HG03095 (cell line): ENCODE measurements around the gene RPS6KA5.
"Not testable (repeated sequence)": the region's sequence is repeated elsewhere in the genome, so short reads cannot be mapped to it uniquely, and the experiment has no call there.

Experiments
- ATAC-seq: cut with Tn5 transposase; IDR thresholded peaks from one replicate; pipeline ENCODE4 v1.9.1; 2021; ENCODE audit warnings: moderate library complexity; ENCODE audit not compliant: unreplicated experiment

The RPS6KA5 gene

DNA sequence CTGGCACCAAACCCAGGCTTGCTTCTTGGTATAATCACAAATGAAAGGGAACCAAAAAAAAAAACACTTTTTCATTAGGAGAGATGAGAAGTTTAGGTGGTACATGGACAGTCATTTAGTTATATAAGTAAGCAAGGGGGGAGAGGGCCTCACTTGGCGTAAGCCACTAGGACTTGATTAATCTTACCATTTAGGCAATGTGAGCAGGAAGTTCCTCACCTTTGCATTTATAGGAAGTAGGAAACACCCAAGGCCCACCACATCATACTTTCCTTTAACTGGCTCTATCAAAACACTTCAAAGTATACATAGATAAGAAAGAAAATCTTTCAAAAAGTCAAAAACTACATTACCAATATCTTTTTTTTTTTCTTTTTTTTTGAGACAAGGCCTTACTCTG, 6.7 kb upstream of the RPS6KA5 start:
- no peak for ATAC-seq

DNA sequence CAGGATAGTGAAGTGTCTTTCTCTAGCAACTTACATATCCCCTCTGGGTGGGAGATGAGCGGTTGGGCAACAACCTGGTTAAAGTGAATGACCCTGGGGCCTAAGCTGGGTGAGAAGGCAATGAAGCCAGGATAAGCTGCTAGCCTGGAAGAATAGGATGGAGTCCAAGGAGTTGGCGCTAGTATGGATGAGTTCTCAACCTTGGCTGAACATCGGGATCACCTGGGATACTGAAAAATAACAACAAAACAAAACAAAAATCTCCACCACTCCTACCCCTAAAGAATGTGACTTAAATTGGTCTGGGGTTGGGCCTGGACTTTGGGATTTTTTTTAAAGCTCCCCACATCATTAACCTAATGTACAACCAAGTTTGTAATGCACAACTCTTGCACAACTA, 4.8 kb upstream of the RPS6KA5 start:
- ATAC-seq, result no peak

DNA sequence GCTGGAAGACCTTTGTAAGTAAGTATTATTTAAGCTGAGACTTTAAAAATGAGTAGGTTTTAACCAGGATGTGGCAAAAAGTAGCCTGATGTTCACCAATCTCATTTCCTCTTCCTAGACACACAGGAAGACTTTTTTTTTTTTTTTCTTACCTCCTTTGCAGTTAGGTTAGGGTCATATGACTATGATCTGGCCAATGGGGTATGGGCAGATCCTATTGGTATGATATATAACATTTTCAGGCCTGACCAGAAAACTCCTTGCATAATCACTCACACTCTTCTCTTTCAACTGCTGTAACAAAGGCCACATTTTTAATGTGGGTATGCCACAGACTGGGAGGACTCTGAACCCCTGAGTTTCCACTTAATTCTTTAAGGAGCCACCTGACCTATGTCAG, 2.7 kb upstream of the RPS6KA5 start:
- no peak for ATAC-seq

DNA sequence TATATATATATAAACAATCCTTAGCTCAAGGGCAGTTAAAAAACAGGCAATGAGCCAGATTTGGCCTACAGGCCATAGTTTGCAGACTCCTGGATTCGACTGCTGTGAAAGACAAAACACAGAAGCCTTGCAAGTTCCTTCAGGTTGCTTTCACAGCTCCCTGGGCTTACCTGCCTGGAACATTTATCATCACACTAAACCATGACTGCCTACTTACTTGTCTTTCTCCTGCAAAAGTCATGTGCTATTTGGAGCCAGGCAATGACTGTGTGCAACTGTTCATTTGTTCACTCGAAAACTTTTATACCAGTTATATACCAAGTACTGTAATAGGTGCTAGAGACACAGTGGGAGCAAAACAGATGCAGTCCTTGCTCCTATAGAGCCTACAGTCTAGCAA, 2.2 kb upstream of the RPS6KA5 start:
- no peak for ATAC-seq

DNA sequence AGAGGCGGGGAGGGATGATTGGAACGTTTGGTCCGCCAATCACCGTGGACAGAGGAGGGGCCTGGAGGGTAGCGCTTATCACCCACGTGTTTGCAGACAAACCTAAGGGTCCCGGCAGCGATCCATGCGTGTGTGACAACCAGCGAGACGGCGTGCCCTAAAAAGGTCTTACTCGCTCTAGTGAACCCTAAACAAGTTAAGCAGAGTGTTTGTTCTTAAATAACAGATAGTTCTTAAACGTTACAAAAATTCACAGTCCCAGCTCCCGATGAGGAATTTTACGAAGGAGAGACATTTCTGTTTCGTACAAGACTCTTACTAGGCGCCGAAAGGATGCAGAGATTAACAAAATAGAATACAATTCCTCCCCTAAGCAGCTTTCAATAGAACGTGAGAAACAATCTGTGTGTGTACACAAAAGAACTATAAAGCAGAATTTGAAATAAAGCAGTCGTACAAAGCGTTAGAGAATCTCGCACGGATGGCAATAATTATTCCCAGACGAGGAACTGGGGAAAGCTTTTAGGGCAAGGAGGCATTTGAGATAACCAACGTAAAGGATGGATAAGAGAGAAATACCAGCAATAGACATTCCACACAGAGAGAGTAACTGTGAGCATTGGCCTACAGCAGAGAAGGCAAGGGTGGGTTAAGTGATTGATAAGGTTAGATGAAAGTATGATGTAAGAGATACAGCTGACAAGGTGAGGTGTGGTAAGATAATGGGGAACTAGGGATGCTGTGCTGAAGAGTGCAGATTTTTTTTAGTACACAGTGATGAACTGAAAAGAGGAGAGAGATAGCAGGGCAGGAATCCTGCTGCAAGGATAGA, 831 bp upstream of the RPS6KA5 start:
- no peak for ATAC-seq

DNA sequence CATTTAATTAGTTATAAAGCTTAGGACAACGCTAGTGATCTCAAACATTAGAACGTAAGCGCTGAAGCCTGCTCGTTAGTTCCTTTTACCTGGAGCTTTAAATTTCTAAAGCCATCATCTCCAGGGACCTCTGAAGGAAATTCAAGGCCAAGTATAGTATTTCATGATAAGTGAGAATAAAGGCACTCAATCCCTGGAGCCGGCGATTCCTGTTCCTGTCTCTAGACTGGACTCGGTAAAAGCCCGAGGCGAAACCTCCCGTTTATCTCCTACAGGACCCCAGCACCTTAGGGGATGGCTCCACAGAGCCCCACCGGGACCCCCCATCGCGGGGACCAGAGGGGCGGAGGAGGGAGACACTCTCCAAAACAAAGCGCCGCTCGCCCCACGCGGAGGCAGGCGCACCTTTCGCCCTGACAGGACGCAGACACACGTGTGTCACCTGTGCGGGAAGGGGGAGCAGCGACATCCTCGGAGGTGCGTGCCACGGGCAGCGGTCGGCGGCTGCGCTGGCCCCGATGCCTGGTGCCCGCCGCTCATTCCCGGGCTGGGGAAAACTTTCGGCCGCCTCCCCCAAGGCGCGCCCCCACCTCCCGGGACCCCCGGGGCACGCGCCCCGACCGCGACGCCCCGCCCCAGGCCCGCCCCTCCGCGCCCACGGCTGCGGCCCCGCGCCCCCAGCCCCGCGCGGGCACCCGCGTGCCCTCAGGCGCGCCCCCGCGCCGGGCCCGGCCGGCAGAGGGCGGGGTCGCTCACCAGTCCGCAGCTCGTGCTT, 678 bp downstream of the RPS6KA5 start:
- peak; percentile 15 for ATAC-seq

DNA sequence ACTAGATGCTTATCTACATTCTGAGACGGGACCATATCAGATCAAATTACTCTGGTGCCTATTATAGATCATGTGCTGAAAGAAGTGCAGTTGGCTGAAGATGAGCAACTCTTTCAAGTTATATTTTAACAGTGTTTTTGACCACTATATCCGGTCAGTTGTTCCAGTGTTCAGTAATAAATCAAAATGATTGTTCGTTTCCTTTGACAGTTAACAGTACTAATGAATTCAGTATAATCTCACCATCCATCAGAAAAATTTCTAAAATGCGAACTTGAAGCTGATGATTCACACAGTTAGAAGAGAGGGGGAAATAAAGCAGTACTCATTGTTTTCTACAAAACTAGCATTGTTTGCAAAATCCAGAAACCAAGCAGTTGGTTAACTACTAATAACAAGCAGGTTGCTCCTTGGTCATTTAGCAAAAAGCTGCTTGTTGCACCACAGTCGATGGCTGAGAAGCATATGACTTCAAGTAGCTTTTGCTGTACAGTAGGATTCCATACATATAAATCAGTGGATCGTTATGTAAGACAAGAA, 2.3 kb downstream of the RPS6KA5 start:
- no peak for ATAC-seq

DNA sequence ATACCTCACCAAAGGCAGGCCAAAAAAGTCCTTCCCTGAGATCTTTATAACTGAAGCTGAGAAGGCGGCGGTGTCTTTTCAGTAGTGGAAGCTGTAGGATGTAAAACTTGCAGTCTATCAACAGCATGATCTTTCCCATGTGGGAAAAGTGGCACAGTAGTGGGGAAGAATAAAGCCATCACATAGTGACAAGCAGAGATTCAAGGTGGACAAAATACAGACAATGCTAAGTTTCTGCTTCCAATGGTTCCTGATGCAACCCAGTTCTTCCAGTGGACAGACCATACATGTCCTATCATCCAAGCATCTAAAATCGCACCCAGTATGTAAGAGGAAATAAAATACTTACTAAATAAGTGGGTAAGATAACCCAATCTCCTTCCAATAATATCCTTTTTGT, 4.1 kb downstream of the RPS6KA5 start:
- no peak for ATAC-seq

DNA sequence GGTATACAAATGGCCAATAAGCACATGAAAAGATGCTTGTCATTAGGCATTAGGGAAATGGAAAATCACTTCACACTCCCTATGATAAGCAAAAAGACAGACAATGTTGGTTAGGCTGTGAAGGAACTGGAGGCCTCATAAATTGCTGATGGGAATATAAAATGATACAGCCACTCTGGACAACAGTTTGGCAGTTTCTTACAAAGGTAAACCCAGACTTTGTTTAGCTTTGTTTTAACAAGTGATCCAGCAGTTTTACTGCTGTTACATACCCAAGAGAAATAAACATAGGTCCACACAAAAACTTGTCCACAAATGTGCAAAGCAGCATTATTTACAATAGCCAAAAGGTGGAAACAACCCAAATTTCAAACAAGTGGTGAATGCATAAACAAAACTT, 5.4 kb downstream of the RPS6KA5 start:
- no peak for ATAC-seq

DNA sequence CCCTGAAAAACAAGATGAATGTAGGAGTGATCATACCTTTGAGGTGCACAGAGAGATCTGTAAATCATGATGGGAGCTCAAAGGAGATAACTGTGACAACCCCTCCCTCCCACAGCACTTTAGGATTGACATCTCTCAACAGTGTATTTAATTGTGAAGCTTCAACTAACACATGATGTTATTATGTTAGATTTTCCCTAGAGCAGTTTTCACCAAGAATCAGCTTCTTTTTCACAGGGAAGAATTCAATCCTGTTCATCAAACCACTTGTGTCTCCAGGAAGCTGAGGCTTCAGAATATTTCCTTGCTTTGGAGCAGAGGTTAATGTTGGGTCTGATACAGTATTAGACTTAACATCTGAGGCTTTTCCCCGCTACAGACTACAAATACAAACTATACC, 11.8 kb downstream of the RPS6KA5 start:
- no peak for ATAC-seq

DNA sequence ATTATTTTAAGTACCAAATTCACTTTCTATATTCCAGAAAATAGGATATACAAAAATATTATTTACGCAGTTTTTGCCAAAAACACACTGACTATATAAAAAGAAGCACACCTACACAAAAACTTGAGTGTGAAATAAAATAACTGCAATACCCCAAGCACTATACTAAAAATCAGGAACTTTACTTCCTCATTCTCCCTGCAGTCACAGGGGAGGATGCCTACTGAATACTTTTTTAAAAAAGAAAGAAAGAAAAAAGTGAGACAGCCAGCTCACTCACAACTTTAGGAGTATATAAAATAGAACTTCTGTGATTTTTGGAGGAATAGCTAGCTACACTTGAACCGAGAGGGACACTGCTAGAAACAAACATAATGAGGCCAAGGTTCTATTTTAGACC, 12.2 kb downstream of the RPS6KA5 start:
- no peak for ATAC-seq

DNA sequence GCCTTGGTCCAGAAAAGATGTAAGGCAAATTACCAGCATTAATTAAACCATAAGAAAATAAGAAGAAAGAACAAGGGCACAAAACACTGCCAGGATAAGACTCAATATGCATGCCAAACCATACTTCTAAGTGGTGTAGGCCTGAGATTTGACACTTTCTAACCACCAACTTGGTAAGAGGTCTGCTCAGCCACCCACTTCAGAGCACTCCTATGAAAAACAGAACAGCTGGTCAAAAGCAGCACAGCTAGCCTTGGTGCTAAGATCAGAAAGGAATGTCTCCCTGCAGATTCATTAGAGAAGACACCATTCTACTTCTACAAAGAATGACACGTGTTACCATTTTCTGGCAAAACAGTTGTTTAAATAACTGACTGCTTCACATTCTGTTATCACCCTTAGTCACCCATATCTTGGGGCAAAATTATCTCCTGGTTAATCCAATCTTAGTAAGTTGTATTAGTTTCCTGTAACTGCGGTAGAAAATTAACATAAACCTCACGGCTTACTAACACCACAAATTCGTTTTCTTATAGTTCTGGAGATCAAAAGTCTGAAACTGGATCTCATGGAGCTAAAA, 13.2 kb downstream of the RPS6KA5 start:
- no peak for ATAC-seq

DNA sequence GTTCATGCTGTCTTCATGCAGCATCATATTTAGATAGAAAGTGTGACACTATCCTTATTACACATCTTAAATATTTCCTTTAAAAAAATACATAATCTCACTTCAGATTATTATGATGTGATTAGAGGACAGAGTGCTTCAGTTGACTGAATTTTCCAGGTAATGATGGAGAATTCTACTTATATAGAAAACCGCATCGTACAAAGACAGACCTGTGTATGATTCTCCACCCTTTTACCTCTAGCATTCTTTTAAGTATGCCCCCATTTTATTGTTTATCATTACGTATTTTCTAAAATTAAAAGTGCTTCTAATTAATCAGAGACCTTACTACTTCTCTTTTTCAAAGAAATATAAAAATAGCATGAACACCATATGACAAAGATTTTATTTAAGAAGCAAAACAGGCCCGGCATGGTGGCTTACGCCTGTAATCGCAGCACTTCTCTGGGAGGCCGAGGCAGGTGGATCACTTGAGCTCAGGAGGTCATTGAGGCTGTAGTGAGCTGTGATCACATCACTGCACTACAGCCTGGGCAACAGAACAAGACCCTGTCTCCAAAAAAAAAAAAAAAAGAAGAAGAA, 13.9 kb downstream of the RPS6KA5 start:
- no peak for ATAC-seq

DNA sequence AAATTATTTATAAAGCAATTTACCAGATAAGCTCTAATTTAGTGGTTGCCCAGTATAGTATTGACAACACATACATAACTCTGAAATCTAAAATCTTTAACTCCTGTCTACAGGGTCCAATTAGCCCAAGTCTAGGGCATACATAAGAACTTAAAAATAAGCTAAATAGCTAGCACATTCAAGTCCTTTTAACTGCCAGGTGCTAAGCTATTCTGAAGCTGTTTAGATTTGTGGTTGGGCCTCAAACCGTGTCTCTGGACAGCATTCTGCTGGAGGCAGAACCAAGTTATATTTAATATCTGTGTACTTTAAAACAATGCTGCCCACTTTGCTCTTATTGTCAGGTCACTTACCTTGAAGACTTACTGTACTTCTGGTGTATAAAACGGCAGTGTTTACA, 19.0 kb downstream of the RPS6KA5 start:
- no peak for ATAC-seq

DNA sequence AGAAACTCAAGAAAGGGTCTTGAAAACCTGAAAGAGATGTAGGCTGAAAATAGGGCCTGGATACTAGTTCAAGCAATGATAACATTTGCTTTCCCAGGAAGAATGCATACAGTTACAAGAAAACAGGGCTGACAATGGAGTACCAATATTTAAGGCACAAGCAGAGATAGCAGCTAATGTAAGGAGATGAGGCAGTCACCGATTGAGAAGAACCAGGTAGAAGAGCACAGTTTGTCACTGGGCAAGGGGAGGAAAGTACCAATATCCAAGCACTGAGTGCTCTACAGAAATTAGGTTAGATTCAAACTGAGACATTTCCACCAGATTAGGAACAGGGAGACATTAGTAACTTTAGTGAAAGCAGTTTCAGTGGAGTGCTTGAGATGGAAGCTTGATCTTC, 19.9 kb downstream of the RPS6KA5 start:
- no peak for ATAC-seq

DNA sequence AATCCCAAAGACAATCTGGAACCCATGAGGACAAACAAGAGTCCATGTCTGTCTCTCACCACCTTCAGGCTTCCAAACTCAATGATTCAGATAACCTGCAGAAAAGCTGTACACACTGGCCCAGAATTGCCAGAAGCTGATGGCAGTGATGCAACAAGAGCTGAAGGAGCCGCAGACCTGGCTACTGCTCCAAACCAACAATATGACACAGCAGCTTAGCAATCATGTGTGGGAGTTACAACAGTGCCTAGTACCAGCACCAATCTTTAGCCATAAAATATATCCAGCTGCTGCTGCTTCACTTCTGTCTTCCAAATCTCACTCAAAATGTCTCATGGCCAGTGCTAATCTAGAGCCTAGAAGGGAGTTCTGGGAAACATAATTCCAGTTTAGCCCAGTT, 22.0 kb downstream of the RPS6KA5 start:
- no peak for ATAC-seq

DNA sequence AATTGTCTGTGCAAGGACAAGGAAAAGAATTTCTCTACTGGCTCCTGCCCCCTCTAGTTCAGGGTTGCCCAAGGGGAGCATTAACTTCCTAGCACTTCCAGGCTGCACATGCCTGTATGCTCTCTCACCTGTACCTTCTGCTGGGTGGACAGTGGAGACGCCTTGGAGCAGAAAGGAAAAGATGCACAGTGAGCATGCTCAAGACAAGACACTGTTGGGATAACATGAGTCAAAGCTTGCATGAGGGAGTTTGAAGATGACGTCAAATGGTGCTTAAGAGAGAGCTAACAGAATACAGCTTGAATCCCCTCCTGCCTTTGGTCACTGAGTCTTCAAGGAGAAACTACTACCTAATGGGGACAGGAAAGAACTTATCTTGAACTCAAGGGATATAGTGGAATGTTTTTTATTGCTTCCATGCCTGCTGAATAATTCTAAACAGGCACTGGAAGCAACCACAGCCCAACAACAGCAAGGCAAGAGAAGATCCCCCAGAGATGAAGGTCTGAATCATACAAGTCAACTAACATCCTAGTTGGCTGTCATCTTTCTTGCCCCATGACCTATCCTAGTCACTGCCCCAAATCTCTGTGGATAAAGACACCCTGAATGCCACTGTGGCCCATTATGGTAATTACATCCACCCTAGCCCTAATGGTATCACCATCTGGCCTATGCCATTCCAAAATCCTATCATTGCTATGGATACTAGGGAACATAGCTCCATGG, 23.5 kb downstream of the RPS6KA5 start:
- no peak for ATAC-seq

DNA sequence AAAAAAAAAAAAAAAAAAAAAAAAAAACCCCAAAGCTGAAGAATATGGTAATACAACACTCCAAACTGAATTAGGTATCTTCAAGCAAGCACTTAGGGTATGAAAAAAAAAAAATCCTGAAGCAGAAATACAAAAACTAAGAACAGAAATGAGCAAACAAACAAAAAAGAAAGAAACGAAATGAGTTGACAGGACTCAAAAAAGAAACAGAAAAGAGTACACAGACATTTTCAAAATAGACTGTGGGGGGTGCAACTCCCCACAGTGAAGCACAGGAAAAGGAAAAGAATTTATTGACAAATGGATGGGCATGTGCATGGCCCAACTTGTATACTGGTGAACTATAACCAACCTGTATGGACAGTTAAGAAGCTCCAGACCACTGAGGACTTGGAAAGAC, 24.6 kb downstream of the RPS6KA5 start:
- peak; percentile 63 for ATAC-seq

DNA sequence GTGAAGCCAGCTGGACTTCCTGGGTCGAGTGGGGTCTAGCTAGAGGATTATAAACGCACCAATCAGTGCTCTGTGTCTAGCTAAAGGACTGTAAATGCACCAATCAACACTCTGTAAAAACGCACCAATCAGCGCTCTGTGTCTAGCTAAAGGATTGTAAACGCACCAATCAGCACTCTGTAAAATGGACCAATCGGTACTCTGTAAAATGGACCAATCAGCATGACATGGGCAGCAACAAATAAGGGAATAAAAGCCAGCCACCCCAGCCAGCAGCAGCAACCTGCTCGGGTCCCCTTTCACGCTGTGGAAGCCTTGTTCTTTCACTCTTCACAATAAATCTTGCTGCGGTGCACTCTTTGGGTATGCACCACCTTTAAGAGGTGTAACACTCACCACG, 26.1 kb downstream of the RPS6KA5 start:
- ATAC-seq, result not testable (repeated sequence)

DNA sequence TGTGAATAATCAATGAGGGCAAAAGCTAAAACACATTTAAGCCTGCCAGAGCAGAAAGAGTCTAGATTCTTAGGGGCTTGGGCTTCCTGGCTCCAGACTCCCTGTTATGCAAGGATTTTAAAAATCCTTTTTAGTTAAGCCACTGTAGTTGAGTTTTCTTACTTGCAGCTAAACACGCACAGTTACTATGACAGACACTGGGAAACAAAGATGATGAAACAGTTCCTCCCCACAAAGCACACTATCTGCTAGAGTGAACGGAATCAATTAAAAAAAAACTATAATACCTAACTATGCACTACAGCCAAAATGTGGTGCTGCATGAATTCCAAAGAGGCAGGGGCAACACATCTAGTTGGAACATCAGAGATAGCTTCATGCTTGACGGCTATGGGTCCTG, 28.2 kb downstream of the RPS6KA5 start:
- no peak for ATAC-seq

DNA sequence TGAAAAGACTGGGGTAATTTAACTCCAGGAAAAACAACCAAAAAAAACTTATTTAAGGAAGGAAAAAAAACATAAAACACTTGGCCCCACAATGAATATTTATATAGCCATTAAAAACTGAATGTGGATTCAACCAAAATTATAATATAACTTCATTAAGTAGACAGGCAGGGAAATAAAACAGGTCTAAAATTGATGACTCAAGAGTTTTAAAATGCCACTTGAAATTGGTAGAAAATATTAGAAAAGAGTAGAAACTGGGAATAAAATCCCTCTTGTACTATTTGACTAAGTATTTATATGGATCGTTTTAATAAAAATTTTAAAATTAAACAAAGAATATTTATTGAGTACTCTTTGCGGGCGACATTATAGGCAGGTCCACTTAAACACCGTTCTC, 28.8 kb downstream of the RPS6KA5 start:
- no peak for ATAC-seq
